Upper lobe of left lung (tissue), 6 donors: ENCODE measurements around the gene AASDH. TPM values are rescaled to one million over a fixed set of nuclear protein-coding genes. Genes with fewer than 3 reads are reported as not detected.

Experiments
- ATAC-seq, 2 donors: fragments of 200-7000 bp; cut with Tn5 transposase; one replicate each; pipeline ENCODE4 v1.9.1; 2022; ENCODE audit warnings: mild to moderate bottlenecking in 2 of 2, moderate library complexity in 2 of 2; ENCODE audit not compliant: low FRiP score in 2 of 2
- DNase-seq, 2 donors: peaks; one replicate each; pipeline ENCODE4 v3.0.0-alpha.2; 2019 to 2020
- H3K27ac ChIP-seq, 4 donors: fragments of 200-600 bp; sonication (generic); one replicate each; pipeline ENCODE4 v1.5.1; 2016 to 2019
- H3K27me3 ChIP-seq, 4 donors: fragments of 200-600 bp; sonication (generic); one replicate each; pipeline ENCODE4 v1.5.1; 2017 to 2019
- H3K36me3 ChIP-seq, 4 donors: fragments of 200-600 bp; sonication (generic); one replicate each; pipeline ENCODE4 v1.5.1; 2016 to 2019
- H3K4me1 ChIP-seq, 4 donors: fragments of 200-600 bp; sonication (generic); one replicate each; pipeline ENCODE4 v1.5.1; 2018 to 2019
- H3K4me3 ChIP-seq, 4 donors: fragments of 200-600 bp; sonication (generic); one replicate each; pipeline ENCODE4 v1.5.1; 2017 to 2019; ENCODE audit warnings: mild to moderate bottlenecking in 2 of 4, moderate library complexity in 1 of 4
- H3K9me3 ChIP-seq, 4 donors: fragments of 200-600 bp; sonication (generic); one replicate each; pipeline ENCODE4 v1.5.1; 2018 to 2019
- CTCF ChIP-seq, 6 experiments: fragments of 450-650 bp in 4 of 6; fragments of 200-600 bp in 2 of 6; sonication (generic) in 2 of 6; IDR thresholded peaks; one replicate each; pipeline ENCODE4 v1.5.1; 2016 to 2019; ENCODE audit warnings: antibody characterized with exemption in 6 of 6
- EP300 ChIP-seq, 4 donors: sonication (generic); formaldehyde crosslinking; IDR thresholded peaks; one replicate each; pipeline ENCODE4 v1.5.1; 2017; ENCODE audit warnings: antibody characterized with exemption in 4 of 4, control low read depth in 2 of 4
- POLR2A ChIP-seq, 4 donors: fragments of 450-650 bp; IDR thresholded peaks; one replicate each; pipeline ENCODE4 v1.5.1; 2016 to 2017; ENCODE audit warnings: antibody characterized with exemption in 4 of 4, mild to moderate bottlenecking in 2 of 4
- POLR2AphosphoS5 ChIP-seq, 2 donors: sonication (generic); formaldehyde crosslinking; IDR thresholded peaks; one replicate each; pipeline ENCODE4 v1.5.1; 2017; ENCODE audit warnings: antibody characterized with exemption in 2 of 2
- WGBS, 2 donors: methylation state at CpG; one replicate each; pipeline ENCODE4 v1.1.5; 2017 to 2018; 5-methylcytosine and 5-hydroxymethylcytosine counted together
- total RNA-seq, 6 donors: library from RNA; depleted of rRNA in 4 of 6; stranded (reverse); fragments of >200 nt in 4 of 6; gene quantifications; one replicate each; pipeline versions ENCODE4 v1.1.0 to v1.2.1, GENCODE V29; 2016 to 2021
- donor health status: DM: no; HTN: no; CAD: no; lungs with moderate emphysema.
- donor health status: DM: no; HTN: yes; CAD: no; lungs with severe emphysema.

The AASDH gene
- total RNA-seq, 6 donors from 2014 or later, result 7.1 to 32.5 (median 9.5) TPM

- H3K4me1 ChIP-seq, result no peaks in the 10 kb centered on the region
- no peaks in the 10 kb centered on the region for H3K9me3 ChIP-seq
- no peak for TF ChIP-seq CTCF (IDR thresholded peaks at IDR 0.05)
- no peak for TF ChIP-seq POLR2A (IDR thresholded peaks at IDR 0.05)
- no peak for TF ChIP-seq EP300 (IDR thresholded peaks at IDR 0.05)
- no peak for TF ChIP-seq POLR2AphosphoS5 (IDR thresholded peaks at IDR 0.05)
- DNase-seq, result no peak
- no peak overlapping the region for H3K4me3 ChIP-seq
- no peaks in the 10 kb centered on the region for H3K27me3 ChIP-seq
- no peaks in the 10 kb centered on the region for H3K36me3 ChIP-seq
- WGBS, 2 donors, result 50% methylated on average over 2 of the region's 2 CpGs
- H3K27ac ChIP-seq, result no peak overlapping the region
- ATAC-seq, result no peak
These were observed 56.6 kb downstream of the AASDH start for GRCh38 chr4:56330691-56331090.

- H3K36me3 ChIP-seq, result no peaks in the 10 kb centered on the region
- 69 to 73% methylated on average over 2 of the region's 2 CpGs for WGBS, 2 donors
- TF ChIP-seq POLR2A (IDR thresholded peaks at IDR 0.05) (no peak), CTCF (IDR thresholded peaks at IDR 0.05) (no peak), EP300 (IDR thresholded peaks at IDR 0.05) (no peak), POLR2AphosphoS5 (IDR thresholded peaks at IDR 0.05) (no peak)
- no peaks in the 10 kb centered on the region for H3K27me3 ChIP-seq
- DNase-seq (no peak), ATAC-seq (no peak)
- H3K4me1 ChIP-seq, result no peaks in the 10 kb centered on the region
- H3K27ac ChIP-seq, result no peak overlapping the region
- H3K9me3 ChIP-seq, result no peaks in the 10 kb centered on the region
- no peak overlapping the region for H3K4me3 ChIP-seq
These were observed 60.9 kb downstream of the AASDH start for GRCh38 chr4:56326363-56326762.

GRCh38 chr4:56324011-56324610, 63.2 kb downstream of the AASDH start:
- WGBS, 2 donors, result 84 to 90% methylated on average over 5 to 8 of the region's 8 CpGs
- H3K4me1 ChIP-seq, result no peaks in the 10 kb centered on the region
- H3K4me3 ChIP-seq, result no peak overlapping the region
- ATAC-seq (no peak), DNase-seq (no peak)
- no peak overlapping the region for H3K27ac ChIP-seq
- no peak for TF ChIP-seq CTCF (IDR thresholded peaks at IDR 0.05)
- no peak for TF ChIP-seq POLR2A (IDR thresholded peaks at IDR 0.05)
- H3K36me3 ChIP-seq, result no peaks in the 10 kb centered on the region
- no peaks in the 10 kb centered on the region for H3K27me3 ChIP-seq
- H3K9me3 ChIP-seq, result no peaks in the 10 kb centered on the region

- no peak for ATAC-seq
- Histone ChIP-seq H3K36me3 (no peaks in the 10 kb centered on the region), H3K4me3 (no peak overlapping the region), H3K9me3 (no peaks in the 10 kb centered on the region), H3K27ac (no peak overlapping the region), H3K27me3 (no peaks in the 10 kb centered on the region), H3K4me1 (no peaks in the 10 kb centered on the region)
- DNase-seq, result no peak
- 80% methylated on average over 10 of the region's 10 CpGs for WGBS, 2 donors
- no peak for TF ChIP-seq EP300 (IDR thresholded peaks at IDR 0.05)
- TF ChIP-seq POLR2A (IDR thresholded peaks at IDR 0.05), result no peak
- TF ChIP-seq POLR2AphosphoS5 (IDR thresholded peaks at IDR 0.05), result no peak
- no peak for TF ChIP-seq CTCF (IDR thresholded peaks at IDR 0.05)
These were observed 64.0 kb downstream of the AASDH start for GRCh38 chr4:56323327-56323726.

- no peak for DNase-seq
- TF ChIP-seq POLR2A (IDR thresholded peaks at IDR 0.05), result no peak
- no peak for TF ChIP-seq POLR2AphosphoS5 (IDR thresholded peaks at IDR 0.05)
- no peak for TF ChIP-seq EP300 (IDR thresholded peaks at IDR 0.05)
- no peak for TF ChIP-seq CTCF (IDR thresholded peaks at IDR 0.05)
- Histone ChIP-seq H3K36me3 (no peaks in the 10 kb centered on the region), H3K27me3 (no peaks in the 10 kb centered on the region), H3K4me3 (no peak overlapping the region), H3K4me1 (no peaks in the 10 kb centered on the region), H3K9me3 (no peaks in the 10 kb centered on the region), H3K27ac (no peak overlapping the region)
- no peak for ATAC-seq
- 72 to 95% methylated on average over 1 of the region's 1 CpG for WGBS, 2 donors
These were observed 66.0 kb downstream of the AASDH start for GRCh38 chr4:56321251-56321650.
